Stimulated activated naive CD8-positive, alpha-beta T cell treated with anti-CD3 and anti-CD28 coated beads, Interleukin-15, Interleukin-2, amounts not matched to agents 100 ng/mL and 50 ng/mL, for 24 hours (primary cell): ENCODE measurements around the gene CAST.

Experiments used
- H3K27ac Mint-ChIP-seq: one replicate; pipeline ENCODE4 v1.8.0; 2021; ENCODE audit warnings: mild to moderate bottlenecking, mixed read lengths
- H3K27me3 Mint-ChIP-seq: one replicate; pipeline ENCODE4 v1.8.0; 2021; ENCODE audit warnings: mixed read lengths
- H3K36me3 Mint-ChIP-seq: one replicate; pipeline ENCODE4 v1.8.0; 2021; ENCODE audit warnings: low read depth, mixed read lengths
- H3K4me1 Mint-ChIP-seq: one replicate; pipeline ENCODE4 v1.8.0; 2021; ENCODE audit warnings: low read depth, mixed read lengths
- H3K4me3 Mint-ChIP-seq: one replicate; pipeline ENCODE4 v1.8.0; 2021; ENCODE audit warnings: mild to moderate bottlenecking, mixed read lengths
- H3K9me3 Mint-ChIP-seq: one replicate; pipeline ENCODE4 v1.8.0; 2021; ENCODE audit warnings: mixed read lengths

CAST gene

DNA sequence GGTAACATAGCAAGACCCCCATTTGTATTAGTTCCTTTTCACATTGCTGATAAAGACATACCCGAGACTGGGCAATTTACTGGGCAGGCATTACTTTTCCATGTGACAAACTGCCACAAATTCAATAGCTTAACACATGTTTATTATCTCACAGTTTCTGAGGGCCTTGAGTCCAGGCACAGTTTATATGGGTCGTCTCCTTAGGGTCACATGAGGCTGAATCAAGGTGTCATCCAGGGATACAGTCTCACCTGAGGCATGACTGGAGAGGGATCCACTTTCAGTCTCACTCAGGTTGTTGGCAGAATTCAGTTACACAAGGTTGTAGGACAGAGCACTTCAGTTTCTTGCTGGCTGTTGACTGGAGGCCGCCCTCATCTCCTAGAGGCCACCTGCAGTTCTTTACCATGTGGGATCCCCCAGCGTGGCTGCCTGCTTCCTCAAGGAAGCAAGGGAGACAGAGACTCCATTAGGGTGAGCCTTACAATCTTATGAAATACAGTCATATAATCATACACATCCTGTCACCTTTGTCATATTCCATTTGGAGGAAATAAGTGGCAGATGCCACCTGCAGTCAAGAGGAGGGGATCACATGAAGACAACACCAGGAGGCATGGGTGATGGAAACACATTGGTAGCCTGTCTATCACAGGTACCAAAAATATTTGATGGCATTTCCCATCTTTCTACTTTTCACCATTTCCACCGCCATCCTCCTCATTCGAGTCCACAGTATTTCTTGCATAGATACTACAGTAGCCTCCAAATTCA, 160.7 kb downstream of the CAST start:
- H3K27me3 Mint-ChIP-seq, result no peaks in the 10 kb centered on the region
- H3K36me3 Mint-ChIP-seq, result no peaks in the 10 kb centered on the region
- no peak overlapping the region for H3K4me3 Mint-ChIP-seq
- H3K4me1 Mint-ChIP-seq, result peaks cover 61% of the 10 kb centered on the region
- H3K9me3 Mint-ChIP-seq, result no peaks in the 10 kb centered on the region
- no peak overlapping the region for H3K27ac Mint-ChIP-seq

GRCh38 chr5:96823900-96824380, 161.8 kb downstream of the CAST start:
- no peaks in the 10 kb centered on the region for H3K36me3 Mint-ChIP-seq
- H3K9me3 Mint-ChIP-seq, result no peaks in the 10 kb centered on the region
- no peak overlapping the region for H3K27ac Mint-ChIP-seq
- H3K4me1 Mint-ChIP-seq, result peaks cover 53% of the 10 kb centered on the region
- no peak overlapping the region for H3K4me3 Mint-ChIP-seq
- H3K27me3 Mint-ChIP-seq, result no peaks in the 10 kb centered on the region
